Islet of Langerhans (tissue), 1 donor: ENCODE measurements around the gene NHSL2.

Source experiments
- FAIRE-seq: peaks from one replicate; lab custom pipeline; 2011; peaks lifted over from hg19 to GRCh38; lab: Jason Lieb, UNC

The NHSL2 gene

GRCh38 chrX:72020204-72020603, 109.6 kb downstream of the NHSL2 start:
- no peak for FAIRE-seq

DNA sequence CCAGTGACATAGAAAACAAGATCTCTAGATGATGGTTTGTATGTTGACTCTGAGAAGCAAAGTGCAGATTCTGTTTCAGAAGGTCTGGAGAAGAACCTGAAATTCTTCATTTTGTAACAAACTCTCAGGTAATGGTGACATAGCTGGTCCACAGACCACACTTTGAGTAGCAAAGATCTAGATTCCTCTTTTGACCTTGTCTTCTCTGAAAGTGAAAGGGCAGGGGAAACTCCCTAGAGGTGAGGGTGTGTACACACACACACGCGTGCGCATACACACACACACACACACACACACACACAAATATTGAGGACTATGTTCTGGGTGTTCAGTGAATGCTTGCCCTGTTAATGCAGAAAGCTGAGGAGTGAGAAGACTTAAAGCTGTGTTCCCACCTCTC, 110.1 kb downstream of the NHSL2 start:
- no peak for FAIRE-seq

GRCh38 chrX:72021975-72022374, 111.3 kb downstream of the NHSL2 start:
- FAIRE-seq = no peak

DNA sequence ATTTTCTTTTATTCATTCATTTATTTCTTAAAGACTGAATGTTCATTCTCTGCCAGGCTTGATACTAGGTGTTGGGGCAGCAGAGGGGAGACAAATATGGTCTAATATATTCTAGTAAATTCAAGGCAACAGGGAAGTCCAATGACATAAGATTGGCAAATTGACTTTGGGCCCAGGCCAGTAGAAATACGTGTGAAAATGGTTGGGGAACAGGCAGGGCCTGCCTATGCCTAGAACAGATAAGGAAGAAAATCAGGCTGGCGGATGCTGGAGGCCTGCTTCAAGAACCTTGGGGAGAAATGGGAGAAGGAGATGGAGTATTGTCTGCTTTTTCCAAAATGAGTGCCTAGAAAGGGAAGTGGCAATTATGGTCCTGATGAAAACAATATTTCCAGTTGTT, 112.4 kb downstream of the NHSL2 start:
- no peak for FAIRE-seq

DNA sequence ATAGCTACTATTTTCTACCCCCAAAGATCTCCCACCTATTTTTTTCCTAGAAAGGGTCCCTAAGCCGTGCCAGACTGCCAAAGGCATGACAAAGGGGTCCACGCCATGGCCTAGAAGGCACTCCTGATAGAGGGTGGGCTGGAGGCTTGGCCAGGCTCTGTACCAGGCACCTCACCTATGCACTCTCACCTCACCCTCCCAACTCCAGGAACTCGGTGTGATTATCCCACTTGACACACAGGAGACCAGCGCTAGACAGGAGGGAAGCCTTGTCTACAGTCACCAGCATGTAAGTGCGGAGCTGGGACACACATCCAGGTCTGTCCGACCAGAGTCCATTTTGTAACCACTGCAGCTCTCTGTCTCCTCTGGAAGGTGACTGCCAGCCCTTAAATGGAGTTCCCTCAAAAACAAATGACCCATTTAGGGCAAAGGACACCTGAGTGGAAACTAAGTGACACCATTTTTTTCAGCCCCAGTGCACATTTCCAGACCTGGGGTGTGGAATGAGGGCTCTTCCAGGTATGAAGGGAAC, 114.7 kb downstream of the NHSL2 start:
- no peak for FAIRE-seq

DNA sequence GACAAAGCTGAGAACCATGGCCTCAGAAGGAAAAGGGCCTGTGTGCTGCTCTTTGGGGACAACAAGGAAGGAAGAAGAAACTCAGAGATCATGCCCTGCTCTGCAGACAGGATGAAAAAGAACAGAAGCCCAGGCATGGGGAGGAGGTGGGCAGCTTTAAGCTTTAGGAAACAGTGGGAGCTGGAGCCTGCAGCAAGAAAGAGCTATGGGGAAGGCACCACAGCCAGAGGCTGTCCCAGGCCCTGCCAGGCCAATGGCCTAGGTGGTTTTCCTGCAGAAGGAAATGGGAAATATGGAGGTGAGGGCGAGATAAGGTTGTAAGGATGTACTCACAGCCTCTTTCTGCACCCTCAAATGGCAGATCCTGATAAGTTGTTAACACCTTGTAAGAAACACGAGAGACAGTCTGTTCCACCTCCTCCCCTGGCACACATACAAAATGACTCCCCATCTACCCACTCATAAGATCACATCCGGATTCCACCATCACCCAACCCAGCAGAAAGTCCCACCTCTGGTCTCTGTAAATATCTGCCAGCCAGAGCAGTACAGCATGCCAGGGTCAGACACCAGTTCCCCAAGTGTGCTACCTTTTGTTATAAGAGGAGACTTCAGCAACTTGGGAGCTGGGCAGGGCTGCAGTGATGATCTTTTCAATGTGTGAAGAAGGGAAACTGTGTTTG, 115.8 kb downstream of the NHSL2 start:
- FAIRE-seq = no peak

DNA sequence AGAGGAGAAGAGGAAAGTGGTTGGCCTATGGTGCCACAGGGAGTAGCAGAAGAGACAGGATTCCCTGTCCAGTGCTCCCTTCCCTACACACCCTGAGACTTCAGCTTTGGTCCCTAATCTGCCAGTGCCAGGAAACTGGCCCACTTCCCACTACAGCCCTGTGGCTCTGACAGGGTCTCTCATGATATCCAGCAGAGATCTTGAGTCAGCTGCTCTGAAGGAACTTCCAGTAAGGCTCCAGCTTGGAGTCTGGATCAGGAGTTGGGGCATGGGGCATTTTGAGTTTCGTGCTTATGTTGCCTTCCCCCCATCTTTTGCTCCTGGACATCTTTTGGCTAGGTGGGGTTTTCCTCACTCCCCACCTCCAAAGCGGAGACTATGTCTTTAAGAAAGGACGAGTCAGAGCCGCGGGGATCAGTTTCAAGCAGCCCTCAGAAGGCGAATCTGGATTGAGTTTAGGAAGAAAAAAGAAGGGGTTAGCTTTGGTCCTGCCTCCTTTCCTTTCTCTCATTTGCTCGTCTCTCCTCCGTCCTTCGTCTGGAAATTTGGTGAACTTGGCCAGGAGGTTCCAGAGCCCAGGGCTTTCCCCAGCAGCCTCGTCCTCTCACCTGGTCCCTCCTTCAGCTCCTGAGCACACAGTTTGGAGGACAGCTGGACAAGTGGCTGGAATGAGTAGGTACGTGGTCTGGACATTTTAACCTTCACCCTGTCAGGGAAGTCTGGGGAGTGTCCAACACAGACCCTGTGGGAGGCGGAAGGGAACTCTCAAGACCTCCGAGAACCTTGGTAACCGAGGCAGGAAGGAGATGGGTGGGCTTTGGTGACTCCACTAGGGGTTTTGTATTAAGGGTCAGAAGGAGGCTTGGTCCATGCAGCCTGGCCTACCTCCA, 116.6 kb downstream of the NHSL2 start:
- FAIRE-seq = no peak

DNA sequence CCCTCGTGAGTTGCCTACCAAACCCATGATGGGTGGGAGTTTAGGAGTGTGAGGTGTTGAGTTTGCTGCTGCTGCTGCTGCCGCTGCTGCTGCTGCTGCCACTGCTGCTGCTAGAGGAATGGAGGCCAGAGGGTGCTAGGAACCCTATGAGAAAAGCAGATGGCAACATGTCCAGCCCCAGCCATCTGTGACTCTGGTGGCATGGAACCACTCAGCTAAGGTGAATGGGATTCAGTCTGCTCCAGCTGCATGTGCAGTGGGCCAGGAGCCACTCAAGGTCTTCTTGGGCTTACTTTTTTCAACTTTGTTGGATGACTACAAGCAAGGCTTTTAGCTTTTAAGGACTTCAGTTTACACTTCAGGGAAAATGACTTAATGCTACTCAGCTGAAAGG, 117.3 kb downstream of the NHSL2 start:
- FAIRE-seq = no peak

DNA sequence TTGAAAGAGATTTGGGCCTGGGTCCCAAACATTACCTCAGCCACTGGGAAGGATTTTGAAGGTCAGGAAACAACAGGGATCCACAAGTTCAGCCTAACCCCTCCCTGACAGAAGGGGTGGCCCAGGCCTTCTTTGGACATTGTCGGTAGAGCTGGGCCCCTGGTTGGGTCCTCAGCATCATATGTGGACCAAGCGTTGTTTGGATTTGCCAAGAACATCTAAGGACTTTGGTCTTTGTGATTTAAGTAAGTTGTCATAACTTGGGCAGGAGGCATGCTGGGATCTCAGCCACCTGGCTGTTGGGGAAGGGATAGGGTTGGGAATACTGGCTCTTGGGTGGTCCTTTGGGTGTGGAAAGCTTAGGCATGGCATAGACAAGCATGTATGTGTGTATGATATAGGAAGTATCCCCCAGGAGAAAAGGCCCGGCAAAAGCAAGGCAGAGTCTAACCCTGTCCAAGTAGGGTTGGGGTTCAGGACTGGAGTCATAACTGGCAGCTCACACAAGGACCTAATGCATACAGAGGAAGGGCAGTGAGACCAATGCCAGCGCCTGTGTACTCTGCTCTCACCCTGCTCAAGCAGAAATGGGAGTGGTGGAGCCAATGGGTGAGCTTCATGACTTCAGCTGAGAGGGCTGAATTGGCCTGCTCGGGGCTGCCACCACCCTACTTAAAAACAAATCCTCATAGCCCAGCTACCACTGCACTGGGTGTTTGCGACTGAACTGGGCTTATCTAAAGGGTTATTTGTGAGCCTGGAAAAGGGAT, 118.2 kb downstream of the NHSL2 start:
- no peak for FAIRE-seq

DNA sequence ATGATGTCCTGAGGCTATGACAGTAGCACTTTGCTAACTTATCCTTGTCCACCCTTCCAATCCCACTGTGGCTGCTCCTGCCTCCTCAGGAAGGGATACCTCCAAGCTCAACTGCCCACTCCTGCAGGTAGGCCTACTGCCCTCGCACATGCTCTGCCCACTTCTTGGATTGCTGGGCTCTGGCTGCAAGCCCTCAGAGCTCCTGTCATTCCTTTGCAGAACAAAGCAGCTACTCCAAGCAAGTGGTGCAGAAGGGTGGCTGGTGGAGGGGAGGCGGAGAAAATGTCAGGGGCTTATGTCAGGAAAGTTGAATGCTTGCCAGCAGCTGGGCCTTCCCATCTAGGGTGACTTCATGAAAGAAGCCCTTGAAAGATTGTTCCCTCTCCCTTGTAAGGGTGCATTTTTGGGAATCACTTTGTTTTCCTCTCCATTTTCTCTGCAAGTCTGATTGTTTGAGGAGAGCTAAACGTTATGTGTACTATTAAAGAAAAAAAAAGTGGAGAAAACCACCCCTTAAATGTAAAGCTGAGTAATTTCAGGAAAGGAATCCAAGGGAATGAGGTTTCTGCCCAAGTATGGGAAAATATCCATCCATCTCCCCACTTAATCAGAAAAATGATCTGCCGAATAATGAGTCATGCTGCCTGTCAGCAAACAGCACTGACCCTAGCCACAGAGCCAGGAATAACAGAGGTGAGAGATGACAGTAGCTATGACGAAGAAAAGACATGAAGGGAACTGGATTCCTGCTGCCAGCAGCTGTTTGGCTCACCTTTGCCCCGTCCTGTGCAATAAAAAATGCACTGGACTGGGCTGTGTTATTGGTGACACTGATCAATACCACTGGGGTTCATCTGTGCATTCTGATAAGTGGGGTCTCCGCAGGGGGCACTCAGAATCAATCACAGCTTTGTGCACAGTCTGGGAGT, 119.1 kb downstream of the NHSL2 start:
- no peak for FAIRE-seq

DNA sequence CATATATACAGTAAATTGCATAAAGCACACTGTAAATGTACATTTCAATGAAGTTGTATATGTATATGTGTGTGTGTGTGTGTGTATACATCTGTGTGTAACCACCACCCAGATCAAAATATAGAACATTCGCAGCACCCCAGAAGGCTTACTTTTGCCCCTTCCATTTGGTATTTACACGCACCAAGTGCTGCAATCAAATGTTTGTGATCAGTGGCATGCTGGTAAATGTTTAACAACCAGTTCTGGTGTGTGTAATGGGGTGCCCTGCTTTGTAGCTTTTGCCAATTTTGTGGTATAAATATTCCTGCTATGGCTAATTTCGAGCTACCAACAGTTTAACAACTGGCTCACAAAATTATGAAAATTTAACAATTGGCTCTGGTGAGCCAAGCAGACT, 119.8 kb downstream of the NHSL2 start:
- FAIRE-seq = no peak

- no peak for FAIRE-seq
These were observed 120.5 kb downstream of the NHSL2 start for GRCh38 chrX:72031118-72031517.

- no peak for FAIRE-seq
These were observed 121.0 kb downstream of the NHSL2 start for GRCh38 chrX:72031634-72032033.

DNA sequence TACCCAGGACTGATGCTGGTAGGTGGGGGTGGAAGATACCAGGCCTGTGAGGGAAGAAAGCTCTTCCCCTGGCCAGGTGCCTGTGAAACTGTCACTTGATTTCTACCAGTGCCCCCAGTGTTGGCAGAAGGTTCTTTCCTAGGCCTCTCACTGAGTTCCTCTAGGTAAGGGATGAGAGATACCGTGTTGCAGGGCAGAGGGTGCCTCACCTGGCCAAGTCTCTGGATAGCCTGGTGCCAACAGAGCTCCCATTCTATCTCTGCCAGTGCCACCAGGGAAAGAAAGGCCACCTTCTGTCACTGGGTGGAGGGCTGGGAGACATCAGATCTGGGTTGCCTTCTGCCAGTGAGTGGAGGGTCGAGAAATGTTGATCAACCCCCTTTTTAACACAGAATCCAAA, 127.0 kb downstream of the NHSL2 start:
- FAIRE-seq = no peak

DNA sequence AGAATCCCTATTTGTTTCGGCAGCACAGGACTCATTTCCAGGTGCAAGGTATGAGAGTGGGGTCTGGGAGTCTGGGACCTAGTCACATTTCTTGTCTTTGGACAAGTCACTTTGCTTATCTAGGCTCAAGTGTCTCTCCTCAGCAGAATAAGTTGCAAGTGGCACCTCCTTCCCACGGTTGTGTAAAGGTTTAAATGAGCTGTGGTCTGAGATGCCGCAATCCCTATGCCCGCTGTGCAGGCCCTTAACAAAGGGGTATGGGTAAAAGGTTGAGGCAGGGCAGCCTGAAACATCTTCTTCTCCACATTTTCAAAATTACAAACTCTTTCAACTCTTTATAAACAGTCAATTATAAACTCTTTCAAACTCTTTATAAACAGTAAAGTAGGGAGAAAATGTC, 127.4 kb downstream of the NHSL2 start:
- FAIRE-seq = no peak

- no peak for FAIRE-seq
These were observed 128.2 kb downstream of the NHSL2 start for GRCh38 chrX:72038868-72039267.

DNA sequence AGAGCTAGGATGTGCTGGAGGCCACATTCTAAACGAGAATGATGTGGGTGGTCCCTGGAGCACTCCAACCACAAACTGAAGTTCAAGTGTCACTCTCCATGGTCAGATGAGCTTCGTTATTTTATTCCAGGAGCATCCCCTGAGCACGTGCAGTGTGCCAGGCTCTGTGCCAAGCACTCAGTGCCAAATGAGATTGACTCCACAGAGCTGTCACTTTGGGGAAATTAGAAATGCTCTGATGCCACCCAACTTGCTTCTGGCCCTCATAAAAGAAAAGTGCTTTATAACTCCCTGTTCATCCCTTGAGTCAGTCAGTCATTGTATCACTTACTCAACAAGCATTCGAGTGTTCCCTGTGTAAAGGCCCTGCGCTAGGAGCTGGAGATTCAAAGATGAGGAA, 129.9 kb downstream of the NHSL2 start:
- FAIRE-seq = no peak

DNA sequence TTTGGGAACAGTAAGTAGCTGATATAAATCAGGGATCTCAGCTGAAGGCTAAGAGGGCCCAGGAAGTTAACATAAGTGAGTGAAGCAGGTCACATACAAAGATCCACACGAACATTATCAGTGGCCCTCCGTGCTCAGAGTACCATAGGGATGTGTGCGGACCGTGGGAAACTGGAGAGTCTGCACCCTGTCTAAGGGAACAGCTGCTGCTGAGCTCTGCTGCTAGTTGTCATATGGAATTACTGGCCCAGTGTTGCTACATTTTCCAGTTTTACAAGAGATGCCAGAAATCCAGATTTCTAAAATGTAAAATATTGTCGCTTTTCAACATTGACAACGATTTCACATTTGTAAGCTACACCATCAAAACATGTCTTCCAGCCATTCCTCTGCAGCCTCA, 130.5 kb downstream of the NHSL2 start:
- no peak for FAIRE-seq

GRCh38 chrX:72041871-72042851, 131.5 kb downstream of the NHSL2 start:
- no peak for FAIRE-seq

DNA sequence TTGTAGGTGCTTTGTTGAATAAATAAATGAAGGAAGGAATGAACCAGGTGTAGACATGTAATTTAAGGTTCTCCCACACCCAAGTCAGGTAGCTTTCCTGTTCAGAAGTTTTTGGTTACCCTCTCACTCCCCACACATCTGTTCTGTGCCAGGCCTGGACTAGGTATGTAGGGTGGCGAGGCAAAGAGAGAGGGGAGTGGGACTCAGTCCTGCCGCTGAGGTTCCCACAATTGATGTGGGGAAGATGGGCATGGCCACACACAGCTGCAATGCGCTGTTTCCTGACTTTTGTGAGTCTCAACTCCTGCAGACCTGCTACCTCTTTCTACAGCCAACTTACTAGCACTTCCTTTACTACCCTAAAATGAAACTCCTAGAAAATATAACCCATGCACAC, 132.2 kb downstream of the NHSL2 start:
- FAIRE-seq = no peak
